ENCODE measurements around the gene PDE4D. TPM values are rescaled to one million over a fixed set of nuclear protein-coding genes. Genes with fewer than 3 reads are reported as not detected.

Gene PDE4D
- total RNA-seq, 2 experiments from 2014 or later = 0.50 to 0.51 TPM

DNA sequence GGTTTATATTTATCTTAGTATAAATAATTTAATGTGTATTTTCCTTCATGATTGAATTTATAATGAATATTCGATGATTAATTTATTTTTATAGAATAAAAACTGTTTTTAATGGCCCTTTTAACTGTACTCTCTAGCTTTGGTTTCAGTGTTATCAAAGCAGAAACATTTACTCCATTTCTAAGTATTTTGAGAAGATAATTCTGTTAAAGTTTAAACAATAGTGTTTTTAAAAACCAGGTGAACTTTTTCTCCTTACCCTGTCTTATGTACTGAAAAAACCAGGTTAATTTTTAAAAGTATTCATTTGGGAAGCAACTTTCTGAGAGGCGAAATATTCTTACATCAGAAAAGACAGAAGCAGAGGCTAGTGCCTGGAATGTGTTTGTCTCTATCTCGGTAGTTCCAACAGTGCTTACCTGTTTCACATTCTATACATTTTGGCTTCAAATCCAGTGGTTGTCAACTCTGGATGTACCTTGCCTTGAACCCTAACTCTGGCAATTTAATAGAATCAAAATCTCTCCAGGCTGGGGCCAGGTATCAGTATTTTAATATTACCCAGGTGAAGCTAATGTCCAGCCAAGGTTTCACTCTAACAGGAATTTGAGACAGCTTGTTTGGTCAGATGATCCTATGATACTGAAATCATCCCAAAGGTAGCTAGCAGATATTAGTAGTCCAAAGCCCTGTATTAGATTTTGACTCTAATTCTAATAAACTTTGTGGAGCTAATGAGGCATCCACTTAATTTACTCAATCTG, 434.4 kb downstream of the PDE4D start:
- ChIA-PET CTCF (ENCODE audit: unreplicated experiment) (no interaction called here), POLR2A (interaction anchor here (0.5 kb wide), 1 partner anchor 750 kb away, joined by 4 read pairs; no protein-coding TSS in a partner anchor)
- no peak for TF ChIP-seq EZH2phosphoT487 (IDR thresholded peaks at IDR 0.05; ENCODE audit: borderline replicate concordance, low read depth, low read length)
- TF ChIP-seq, protein P1, sequence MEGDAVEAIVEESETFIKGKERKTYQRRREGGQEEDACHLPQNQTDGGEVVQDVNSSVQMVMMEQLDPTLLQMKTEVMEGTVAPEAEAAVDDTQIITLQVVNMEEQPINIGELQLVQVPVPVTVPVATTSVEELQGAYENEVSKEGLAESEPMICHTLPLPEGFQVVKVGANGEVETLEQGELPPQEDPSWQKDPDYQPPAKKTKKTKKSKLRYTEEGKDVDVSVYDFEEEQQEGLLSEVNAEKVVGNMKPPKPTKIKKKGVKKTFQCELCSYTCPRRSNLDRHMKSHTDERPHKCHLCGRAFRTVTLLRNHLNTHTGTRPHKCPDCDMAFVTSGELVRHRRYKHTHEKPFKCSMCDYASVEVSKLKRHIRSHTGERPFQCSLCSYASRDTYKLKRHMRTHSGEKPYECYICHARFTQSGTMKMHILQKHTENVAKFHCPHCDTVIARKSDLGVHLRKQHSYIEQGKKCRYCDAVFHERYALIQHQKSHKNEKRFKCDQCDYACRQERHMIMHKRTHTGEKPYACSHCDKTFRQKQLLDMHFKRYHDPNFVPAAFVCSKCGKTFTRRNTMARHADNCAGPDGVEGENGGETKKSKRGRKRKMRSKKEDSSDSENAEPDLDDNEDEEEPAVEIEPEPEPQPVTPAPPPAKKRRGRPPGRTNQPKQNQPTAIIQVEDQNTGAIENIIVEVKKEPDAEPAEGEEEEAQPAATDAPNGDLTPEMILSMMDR (conservative IDR thresholded peaks at IDR 0.05; ENCODE audit: low read length) = no peak

DNA sequence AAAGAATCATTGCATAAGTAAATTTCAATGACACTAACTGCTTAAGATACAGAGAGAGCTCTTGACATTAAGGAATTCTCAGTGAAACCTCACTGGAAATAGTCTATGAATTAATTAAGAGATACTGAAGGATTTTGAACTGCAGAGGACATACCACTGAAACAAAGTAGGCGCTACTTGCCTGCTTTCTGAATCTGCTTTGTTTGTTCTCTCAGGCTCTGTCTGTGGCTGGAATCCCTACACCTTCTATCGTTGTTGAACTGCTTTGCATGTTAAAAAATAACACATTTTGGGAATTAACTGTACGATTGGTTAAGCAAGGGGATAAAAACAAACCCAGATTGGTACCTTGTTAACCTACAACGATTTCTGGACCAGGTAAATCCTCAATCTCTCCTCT, 435.2 kb downstream of the PDE4D start:
- CTCF ChIA-PET (ENCODE audit: unreplicated experiment) = no interaction called here
- Histone ChIP-seq H3K4me1 (ENCODE audit: insufficient read depth, low read length, poor library complexity, severe bottlenecking) (no peaks in the 10 kb centered on the region), H3K4me2 (ENCODE audit: low read length) (no peak overlapping the region), H3K9me2 (ENCODE audit: insufficient read depth, low read length) (no peaks in the 10 kb centered on the region), H3K9me3 (ENCODE audit: low read length) (no peaks in the 10 kb centered on the region), H2AFZ (ENCODE audit: low read length) (no peak overlapping the region), H4K20me1 (ENCODE audit: insufficient read depth, low read length) (no peaks in the 10 kb centered on the region), H3K36me3 (ENCODE audit: insufficient read depth, low read length) (no peaks in the 10 kb centered on the region), H3K4me3 (ENCODE audit: low read depth, low read length, poor library complexity, severe bottlenecking) (no peak overlapping the region), H3K27ac (ENCODE audit: low read depth, low read length, poor library complexity, severe bottlenecking) (no peak overlapping the region), H3K79me2 (ENCODE audit: insufficient read depth, low read depth, low read length) (no peaks in the 10 kb centered on the region)
- POLR2A ChIA-PET = interaction anchor here (0.9 kb wide), 1 partner anchor 11 kb away, joined by 3 read pairs; no protein-coding TSS in a partner anchor
- no TSS peak for BruUV-seq (replicated peaks)
- intact Hi-C loops (cut with micrococcal nuclease; ENCODE audit: unreplicated experiment) = no loop called here
- DNase-seq (ENCODE audit: low spot score) = no peak
- no peak for TF ChIP-seq EZH2phosphoT487 (IDR thresholded peaks at IDR 0.05; ENCODE audit: borderline replicate concordance, low read depth, low read length)

More for the DNA sequence above, 434.4 kb downstream of the PDE4D start:
- no TSS peak for BruUV-seq (replicated peaks)
- no peak for DNase-seq (ENCODE audit: low spot score)
- no peak overlapping the region for H3K4me3 ChIP-seq (ENCODE audit: low read depth, low read length, poor library complexity, severe bottlenecking)
- H3K4me1 ChIP-seq (ENCODE audit: insufficient read depth, low read length, poor library complexity, severe bottlenecking) = no peaks in the 10 kb centered on the region
- H3K27ac ChIP-seq (ENCODE audit: low read depth, low read length, poor library complexity, severe bottlenecking) = no peak overlapping the region
- no peaks in the 10 kb centered on the region for H4K20me1 ChIP-seq (ENCODE audit: insufficient read depth, low read length)
- no peaks in the 10 kb centered on the region for H3K36me3 ChIP-seq (ENCODE audit: insufficient read depth, low read length)
- H3K4me2 ChIP-seq (ENCODE audit: low read length) = no peak overlapping the region
- no peaks in the 10 kb centered on the region for H3K9me2 ChIP-seq (ENCODE audit: insufficient read depth, low read length)
- no peaks in the 10 kb centered on the region for H3K79me2 ChIP-seq (ENCODE audit: insufficient read depth, low read depth, low read length)
- intact Hi-C loops (cut with micrococcal nuclease; ENCODE audit: unreplicated experiment) = no loop called here
- H2AFZ ChIP-seq (ENCODE audit: low read length) = no peak overlapping the region
- no peaks in the 10 kb centered on the region for H3K9me3 ChIP-seq (ENCODE audit: low read length)

DNA sequence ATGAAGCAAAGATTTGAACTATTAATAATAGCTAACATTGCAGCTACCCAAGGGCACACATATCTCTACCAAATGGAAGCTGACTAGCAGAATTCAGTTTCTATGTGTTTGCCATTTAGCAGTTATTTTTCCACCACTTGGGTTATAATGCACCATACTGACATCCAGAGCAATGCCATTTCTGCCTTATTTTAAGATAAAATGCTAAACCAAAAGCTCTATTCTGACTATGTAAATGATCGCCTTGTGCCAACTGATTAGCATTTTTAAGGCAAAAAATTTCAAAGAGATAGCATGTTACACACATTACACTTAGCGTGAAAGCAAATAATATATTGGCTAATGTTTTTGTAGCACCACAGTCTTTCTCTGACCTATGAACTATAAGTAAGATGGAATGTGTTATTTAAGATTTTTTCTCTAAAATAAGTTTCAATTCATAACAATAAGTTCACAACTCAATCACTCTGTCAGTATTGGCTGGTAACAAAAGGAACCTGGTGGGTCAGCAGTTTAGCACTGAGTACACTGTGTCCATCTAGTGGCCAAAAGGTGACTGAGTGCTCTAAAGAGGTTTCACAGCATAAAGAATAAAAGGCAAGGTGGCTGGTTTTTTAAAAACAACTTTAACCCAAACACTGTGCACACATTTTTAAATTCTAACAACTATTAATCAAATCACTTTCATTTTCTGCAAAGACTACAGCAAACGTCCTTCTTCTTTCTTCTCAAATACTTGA, 443.5 kb downstream of the PDE4D start:
- Histone ChIP-seq H3K27ac (ENCODE audit: low read depth, low read length, poor library complexity, severe bottlenecking) (no peak overlapping the region), H4K20me1 (ENCODE audit: insufficient read depth, low read length) (no peaks in the 10 kb centered on the region), H3K9me2 (ENCODE audit: insufficient read depth, low read length) (no peaks in the 10 kb centered on the region), H3K79me2 (ENCODE audit: insufficient read depth, low read depth, low read length) (no peaks in the 10 kb centered on the region), H3K4me3 (ENCODE audit: low read depth, low read length, poor library complexity, severe bottlenecking) (no peak overlapping the region), H3K4me2 (ENCODE audit: low read length) (no peak overlapping the region), H3K4me1 (ENCODE audit: insufficient read depth, low read length, poor library complexity, severe bottlenecking) (no peaks in the 10 kb centered on the region), H3K9me3 (ENCODE audit: low read length) (no peaks in the 10 kb centered on the region), H3K36me3 (ENCODE audit: insufficient read depth, low read length) (no peaks in the 10 kb centered on the region), H2AFZ (ENCODE audit: low read length) (no peak overlapping the region)
- BruUV-seq (replicated peaks) = no TSS peak
- no peak for DNase-seq (ENCODE audit: low spot score)
- intact Hi-C loops (cut with micrococcal nuclease; ENCODE audit: unreplicated experiment) = no loop called here
- TF ChIP-seq, protein P1 (conservative IDR thresholded peaks at IDR 0.05; ENCODE audit: low read length) = peak; percentile 54
- no peak for TF ChIP-seq EZH2phosphoT487 (IDR thresholded peaks at IDR 0.05; ENCODE audit: borderline replicate concordance, low read depth, low read length)
- ChIA-PET POLR2A (no interaction called here), CTCF (ENCODE audit: unreplicated experiment) (no interaction called here)
